Measurements from ENCODE around the gene ZNF740.
A peak's percentile ranks its signal among the peaks of the same experiment; 100 is the strongest.
"Not testable (repeated sequence)": the region's sequence is repeated elsewhere in the genome, so short reads cannot be mapped to it uniquely, and the experiment has no call there.

The ZNF740 gene

GRCh38 chr12:53173085-53173715 lies 7.3 kb upstream of the ZNF740 start:
- DNase-seq (ENCODE audit: low read depth): no peak

GRCh38 chr12:53174881-53175491 lies 5.5 kb upstream of the ZNF740 start:
- no peak for DNase-seq (ENCODE audit: low read depth)

- no peak for DNase-seq (ENCODE audit: low read depth)
Observed at GRCh38 chr12:53176750-53177149, 3.8 kb upstream of the ZNF740 start.

- DNase-seq (ENCODE audit: low read depth): not testable (repeated sequence)
Observed at GRCh38 chr12:53177447-53177846, 3.1 kb upstream of the ZNF740 start.

GRCh38 chr12:53178803-53179202 lies 1.7 kb upstream of the ZNF740 start:
- DNase-seq (ENCODE audit: low read depth): not testable (repeated sequence)

GRCh38 chr12:53179687-53180219 lies 769 bp upstream of the ZNF740 start:
- DNase-seq (ENCODE audit: low read depth): no peak

- peak; percentile 75 for DNase-seq (ENCODE audit: low read depth)
Observed at GRCh38 chr12:53180931-53181645, 566 bp downstream of the ZNF740 start.

GRCh38 chr12:53181935-53182334 lies 1.4 kb downstream of the ZNF740 start:
- DNase-seq (ENCODE audit: low read depth): no peak

- no peak for DNase-seq (ENCODE audit: low read depth)
Observed at GRCh38 chr12:53182903-53183302, 2.4 kb downstream of the ZNF740 start.

- no peak for DNase-seq (ENCODE audit: low read depth)
Observed at GRCh38 chr12:53184828-53185227, 4.3 kb downstream of the ZNF740 start.

- DNase-seq (ENCODE audit: low read depth): no peak
Observed at GRCh38 chr12:53185582-53186153, 5.1 kb downstream of the ZNF740 start.

- DNase-seq (ENCODE audit: low read depth): no peak
Observed at GRCh38 chr12:53186745-53187144, 6.2 kb downstream of the ZNF740 start.

- no peak for DNase-seq (ENCODE audit: low read depth)
Observed at GRCh38 chr12:53187145-53187899, 6.8 kb downstream of the ZNF740 start.

- peak; percentile 41 for DNase-seq (ENCODE audit: low read depth)
Observed at GRCh38 chr12:53190108-53190729, 9.7 kb downstream of the ZNF740 start.

GRCh38 chr12:53191096-53191884 lies 10.8 kb downstream of the ZNF740 start:
- no peak for DNase-seq (ENCODE audit: low read depth)

- no peak for DNase-seq (ENCODE audit: low read depth)
Observed at GRCh38 chr12:53191885-53192530, 11.5 kb downstream of the ZNF740 start.

GRCh38 chr12:53192531-53193021 lies 12.1 kb downstream of the ZNF740 start:
- DNase-seq (ENCODE audit: low read depth): no peak

- no peak for DNase-seq (ENCODE audit: low read depth)
Observed at GRCh38 chr12:53193040-53193439, 12.5 kb downstream of the ZNF740 start.

- DNase-seq (ENCODE audit: low read depth): no peak
Observed at GRCh38 chr12:53193985-53194716, 13.6 kb downstream of the ZNF740 start.
